ENCODE results near the gene ZNF263.

- TF ChIP-seq EZH2phosphoT487 (IDR thresholded peaks at IDR 0.05; ENCODE audit: borderline replicate concordance, low read depth, low read length) (no peak), CTCF (conservative IDR thresholded peaks at IDR 0.05; ENCODE audit: low read length) (no peak)
These were observed 29.0 kb upstream of the ZNF263 start for GRCh38 chr16:3254309-3254708.

All from OCI-LY7 (cell line).